SK-N-SH treated with all-trans-retinoic acid at 6 μM for 48 hours (cell line): Measurements from ENCODE around the gene RTN1.

Experiments
- ATAC-seq: fragments of 200-7000 bp; cut with Tn5 transposase; 3 replicates; pipeline ENCODE4 v1.9.1; 2020; ENCODE audit warnings: mild to moderate bottlenecking, moderate library complexity
- ARNTL ChIP-seq: fragments of 450-650 bp; formaldehyde crosslinking; IDR thresholded peaks from 2 replicates; pipeline ENCODE4 v1.5.0; 2020; ENCODE audit warnings: low read depth, mild to moderate bottlenecking, moderate library complexity, borderline replicate concordance
- CSDC2 ChIP-seq: fragments of 250-450 bp; sonication (Bioruptor Pico); IDR thresholded peaks from 2 replicates; pipeline ENCODE4 v1.5.0; 2020; ENCODE audit warnings: mild to moderate bottlenecking, moderate library complexity
- CSRNP3 ChIP-seq: fragments of 250-450 bp; sonication (Bioruptor Pico); IDR thresholded peaks from 2 replicates; pipeline ENCODE4 v1.5.1; 2021; ENCODE audit warnings: mild to moderate bottlenecking, moderate library complexity
- ESRRG ChIP-seq: fragments of 250-450 bp; sonication (Bioruptor Pico); IDR thresholded peaks from 2 replicates; pipeline ENCODE4 v1.6.1; 2021; ENCODE audit warnings: mild to moderate bottlenecking
- GLIS3 ChIP-seq: fragments of 250-450 bp; sonication (Bioruptor Pico); IDR thresholded peaks from 2 replicates; pipeline ENCODE4 v1.5.0; 2020; ENCODE audit warnings: mild to moderate bottlenecking, moderate library complexity
- ISL1 ChIP-seq: fragments of 250-450 bp; sonication (Bioruptor Pico); IDR thresholded peaks from 2 replicates; pipeline ENCODE4 v2.1.2; 2022; ENCODE audit warnings: mild to moderate bottlenecking, moderate library complexity
- POU6F1 ChIP-seq: fragments of 250-450 bp; sonication (Bioruptor Pico); IDR thresholded peaks from 2 replicates; pipeline ENCODE4 v1.8.0; 2021; ENCODE audit warnings: low read depth, mild to moderate bottlenecking, moderate library complexity, borderline replicate concordance
- PPARA ChIP-seq: fragments of 250-450 bp; sonication (Bioruptor Pico); IDR thresholded peaks from 2 replicates; pipeline ENCODE4 v1.5.0; 2020; ENCODE audit warnings: mild to moderate bottlenecking, borderline replicate concordance
- RARB ChIP-seq: fragments of 250-450 bp; sonication (Bioruptor Pico); IDR thresholded peaks from 2 replicates; pipeline ENCODE4 v1.8.0; 2021; ENCODE audit warnings: mild to moderate bottlenecking, moderate library complexity
- SNAI2 ChIP-seq: fragments of 250-450 bp; sonication (Bioruptor Pico); IDR thresholded peaks from 2 replicates; pipeline ENCODE4 v1.5.0; 2020; ENCODE audit warnings: mild to moderate bottlenecking, moderate library complexity
- TCF4 ChIP-seq: fragments of 250-450 bp; sonication (Bioruptor Pico); IDR thresholded peaks from 2 replicates; pipeline ENCODE4 v1.8.0; 2021; ENCODE audit warnings: mild to moderate bottlenecking, moderate library complexity, borderline replicate concordance
- TOX ChIP-seq: fragments of 250-450 bp; sonication (Bioruptor Pico); IDR thresholded peaks from 2 replicates; pipeline ENCODE4 v1.8.0; 2021; ENCODE audit warnings: mild to moderate bottlenecking, moderate library complexity, borderline replicate concordance
- TSHZ2 ChIP-seq: fragments of 250-450 bp; sonication (Bioruptor Pico); IDR thresholded peaks from 2 replicates; pipeline ENCODE4 v1.5.0; 2020; ENCODE audit warnings: mild to moderate bottlenecking, moderate library complexity
- ZC3H10 ChIP-seq: fragments of 250-450 bp; sonication (Bioruptor Pico); IDR thresholded peaks from 2 replicates; pipeline ENCODE4 v1.5.1; 2021; ENCODE audit warnings: mild to moderate bottlenecking, moderate library complexity
- ZFP3 ChIP-seq: fragments of 250-450 bp; sonication (Bioruptor Pico); IDR thresholded peaks from 2 replicates; pipeline ENCODE4 v1.5.0; 2020; ENCODE audit warnings: mild to moderate bottlenecking, moderate library complexity
- ZFP30 ChIP-seq: fragments of 450-650 bp; formaldehyde crosslinking; IDR thresholded peaks from 2 replicates; pipeline ENCODE4 v1.5.0; 2022; ENCODE audit warnings: mild to moderate bottlenecking, moderate library complexity
- ZNF565 ChIP-seq: fragments of 450-650 bp; formaldehyde crosslinking; conservative IDR thresholded peaks from 2 replicates; pipeline ENCODE4 v1.5.0; 2020; ENCODE audit warnings: low read depth, mild to moderate bottlenecking, moderate library complexity
- ZNF70 ChIP-seq: fragments of 450-650 bp; formaldehyde crosslinking; IDR thresholded peaks from 2 replicates; pipeline ENCODE4 v1.5.0; 2020; ENCODE audit warnings: mild to moderate bottlenecking, moderate library complexity
- ZNF8 ChIP-seq: fragments of 450-650 bp; formaldehyde crosslinking; IDR thresholded peaks from 2 replicates; pipeline ENCODE4 v1.5.0; 2020; ENCODE audit warnings: mild to moderate bottlenecking, moderate library complexity
- TF ChIP-seq, protein P1 (sequence below): fragments of 250-450 bp; sonication (Bioruptor Pico); IDR thresholded peaks from 2 replicates; pipeline ENCODE4 v1.8.0; 2020; ENCODE audit warnings: mild to moderate bottlenecking, moderate library complexity, borderline replicate concordance

RTN1 gene

DNA sequence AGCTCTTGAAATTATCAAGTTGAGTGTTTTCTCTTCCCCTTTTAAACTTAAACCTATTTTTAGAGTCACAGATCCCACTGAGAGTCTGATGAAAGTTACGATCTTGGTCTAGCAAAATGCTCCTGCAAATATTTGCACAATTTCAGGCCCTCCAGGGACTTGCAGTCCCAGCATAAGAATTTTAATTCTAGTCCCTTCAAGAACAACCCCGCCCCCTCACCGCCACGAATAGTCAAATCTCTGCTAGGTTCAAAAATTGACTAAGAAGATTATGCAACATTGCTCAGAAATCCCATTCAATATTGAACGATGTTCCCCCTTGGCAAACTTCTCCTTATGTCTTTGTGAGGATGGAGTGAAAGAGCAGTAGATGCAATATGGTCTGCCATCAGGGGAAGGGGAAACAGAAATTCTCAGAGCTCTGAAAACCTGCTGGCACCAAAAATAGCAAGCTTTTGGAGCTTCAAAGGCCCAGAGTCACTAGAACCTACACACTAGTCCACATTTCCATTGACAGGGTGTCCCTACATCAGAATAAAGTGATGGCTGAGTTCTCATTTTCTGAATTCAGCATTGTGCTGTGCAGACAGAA lies 166.4 kb downstream of the RTN1 start:
- TF ChIP-seq ZFP3 (CRISPR knock-in tag) (no peak), POU6F1 (CRISPR knock-in tag) (no peak), TSHZ2 (CRISPR knock-in tag) (no peak), ZFP30 (no peak)
- TF ChIP-seq, all 23 proteins: peak for 0
- ATAC-seq: no peak

- ATAC-seq: no peak
- no peak for TF ChIP-seq ZNF565 (CRISPR knock-in tag)
- no peak for TF ChIP-seq ARNTL
- TF ChIP-seq ESRRG: no peak
Observed at GRCh38 chr14:59699442-59699841, 171.1 kb downstream of the RTN1 start.

- no peak for ATAC-seq
- TF ChIP-seq TOX (CRISPR knock-in tag): no peak
- TF ChIP-seq ZFP30: no peak
- TF ChIP-seq ZC3H10 (CRISPR knock-in tag): no peak
- TF ChIP-seq GLIS3 (CRISPR knock-in tag): no peak
- TF ChIP-seq CSRNP3 (CRISPR knock-in tag): no peak
- TF ChIP-seq CSDC2 (CRISPR knock-in tag): no peak
- TF ChIP-seq SNAI2 (CRISPR knock-in tag): no peak
- no peak for TF ChIP-seq ZNF565 (CRISPR knock-in tag)
- no peak for TF ChIP-seq RARB (CRISPR knock-in tag)
- TF ChIP-seq, protein P1, sequence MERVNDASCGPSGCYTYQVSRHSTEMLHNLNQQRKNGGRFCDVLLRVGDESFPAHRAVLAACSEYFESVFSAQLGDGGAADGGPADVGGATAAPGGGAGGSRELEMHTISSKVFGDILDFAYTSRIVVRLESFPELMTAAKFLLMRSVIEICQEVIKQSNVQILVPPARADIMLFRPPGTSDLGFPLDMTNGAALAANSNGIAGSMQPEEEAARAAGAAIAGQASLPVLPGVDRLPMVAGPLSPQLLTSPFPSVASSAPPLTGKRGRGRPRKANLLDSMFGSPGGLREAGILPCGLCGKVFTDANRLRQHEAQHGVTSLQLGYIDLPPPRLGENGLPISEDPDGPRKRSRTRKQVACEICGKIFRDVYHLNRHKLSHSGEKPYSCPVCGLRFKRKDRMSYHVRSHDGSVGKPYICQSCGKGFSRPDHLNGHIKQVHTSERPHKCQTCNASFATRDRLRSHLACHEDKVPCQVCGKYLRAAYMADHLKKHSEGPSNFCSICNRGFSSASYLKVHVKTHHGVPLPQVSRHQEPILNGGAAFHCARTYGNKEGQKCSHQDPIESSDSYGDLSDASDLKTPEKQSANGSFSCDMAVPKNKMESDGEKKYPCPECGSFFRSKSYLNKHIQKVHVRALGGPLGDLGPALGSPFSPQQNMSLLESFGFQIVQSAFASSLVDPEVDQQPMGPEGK (CRISPR knock-in tag): no peak
- TF ChIP-seq ZFP3 (CRISPR knock-in tag): no peak
- no peak for TF ChIP-seq ISL1
- no peak for TF ChIP-seq PPARA (CRISPR knock-in tag)
- no peak for TF ChIP-seq ZNF70 (CRISPR knock-in tag)
- TF ChIP-seq TSHZ2 (CRISPR knock-in tag): no peak
- no peak for TF ChIP-seq ARNTL
Observed at GRCh38 chr14:59698793-59699192, 171.8 kb downstream of the RTN1 start.

GRCh38 chr14:59695198-59695597 lies 175.4 kb downstream of the RTN1 start:
- ATAC-seq: no peak
- TF ChIP-seq RARB (CRISPR knock-in tag) (no peak), CSDC2 (CRISPR knock-in tag) (no peak), ARNTL (no peak), PPARA (CRISPR knock-in tag) (no peak), ZFP3 (CRISPR knock-in tag) (no peak), TSHZ2 (CRISPR knock-in tag) (no peak), ZNF8 (CRISPR knock-in tag) (no peak), GLIS3 (CRISPR knock-in tag) (no peak), ZC3H10 (CRISPR knock-in tag) (no peak), TCF4 (no peak), POU6F1 (CRISPR knock-in tag) (no peak), ESRRG (no peak)
